IPS DF 4.7 (cell line): Measurements from ENCODE around the gene AP5Z1.

Experiments used
- DNase-seq: peaks from one replicate; pipeline ENCODE4 v3.0.0-alpha.2; 2013; ENCODE audit warnings: low spot score; ENCODE audit errors: extremely low read depth

The AP5Z1 gene

DNA sequence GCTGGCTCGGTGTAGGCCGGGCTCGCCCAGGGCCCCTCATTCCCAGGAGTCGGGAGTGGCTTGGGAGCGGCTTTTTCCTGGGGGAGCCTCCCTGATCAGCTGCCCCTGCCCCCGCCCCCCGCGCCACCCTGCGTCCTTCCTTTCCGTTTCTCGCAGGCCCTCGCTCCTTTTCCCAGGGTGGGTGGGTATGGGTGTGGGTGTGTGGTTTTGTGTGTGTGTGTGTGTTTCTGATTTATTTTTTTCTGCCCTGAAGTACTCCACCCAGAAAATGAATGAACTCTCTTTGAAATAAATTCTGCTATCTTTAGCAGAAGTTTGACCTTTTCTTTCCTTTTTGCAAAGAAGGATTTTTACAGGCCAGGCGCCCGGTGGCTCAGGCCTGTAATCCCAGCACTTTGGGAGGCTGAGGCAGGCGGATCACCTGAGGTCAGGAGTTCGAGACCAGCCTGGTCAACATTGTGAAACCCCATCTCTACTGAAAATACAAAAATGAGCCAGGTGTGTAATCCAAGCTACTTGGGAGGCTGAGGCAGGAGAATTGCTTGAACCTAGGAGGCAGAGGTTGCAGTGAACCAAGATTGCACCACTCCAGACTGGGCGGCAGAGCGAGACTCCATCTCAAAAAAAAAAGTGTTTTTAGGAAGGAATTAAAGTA lies 30.0 kb upstream of the AP5Z1 start:
- DNase-seq = no peak

DNA sequence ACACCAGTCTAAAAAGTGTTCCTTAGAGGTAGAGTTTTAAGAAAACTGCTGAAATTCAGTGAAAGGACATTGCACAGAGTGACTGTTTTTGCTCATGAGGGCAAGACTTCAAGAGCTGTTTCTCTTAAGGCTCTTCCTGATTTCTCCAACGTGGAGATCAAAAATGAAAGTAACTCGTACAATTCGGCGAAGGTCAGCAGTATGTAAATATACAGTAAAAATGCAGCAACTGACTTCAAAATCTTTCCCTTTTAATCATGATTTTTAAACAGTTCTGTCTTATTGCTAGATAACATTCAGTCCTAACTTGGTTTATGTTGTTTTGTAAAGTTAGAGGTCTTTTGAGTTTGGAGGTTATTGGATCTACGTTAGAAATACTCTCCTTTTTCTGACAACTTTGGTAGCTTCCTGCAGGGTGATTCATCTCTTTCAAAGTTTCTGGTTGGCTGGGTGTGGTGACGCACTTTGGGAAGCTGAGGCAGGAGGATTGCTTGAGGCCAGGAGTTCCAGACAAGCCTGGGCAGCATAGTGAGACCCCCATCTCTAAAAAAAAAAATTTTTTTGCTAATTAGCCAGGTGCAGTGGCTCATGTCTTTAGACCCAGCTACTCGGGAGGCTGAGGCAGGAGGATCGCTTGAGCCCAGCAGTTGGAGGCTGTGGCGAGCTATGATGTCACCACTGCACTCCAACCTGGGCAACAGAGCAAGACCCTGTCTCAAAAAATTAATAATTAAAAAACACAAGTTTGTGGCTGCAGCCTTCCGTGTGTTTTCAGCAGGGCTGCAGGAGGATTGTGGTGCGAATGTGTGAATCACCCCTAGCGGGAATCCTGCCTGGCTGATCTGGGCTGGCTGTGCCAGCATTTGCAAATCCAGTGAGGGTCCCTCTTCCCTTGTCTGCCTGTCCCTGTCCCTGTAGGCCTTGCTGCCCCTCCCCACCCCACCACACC lies 29.2 kb upstream of the AP5Z1 start:
- no peak for DNase-seq

DNA sequence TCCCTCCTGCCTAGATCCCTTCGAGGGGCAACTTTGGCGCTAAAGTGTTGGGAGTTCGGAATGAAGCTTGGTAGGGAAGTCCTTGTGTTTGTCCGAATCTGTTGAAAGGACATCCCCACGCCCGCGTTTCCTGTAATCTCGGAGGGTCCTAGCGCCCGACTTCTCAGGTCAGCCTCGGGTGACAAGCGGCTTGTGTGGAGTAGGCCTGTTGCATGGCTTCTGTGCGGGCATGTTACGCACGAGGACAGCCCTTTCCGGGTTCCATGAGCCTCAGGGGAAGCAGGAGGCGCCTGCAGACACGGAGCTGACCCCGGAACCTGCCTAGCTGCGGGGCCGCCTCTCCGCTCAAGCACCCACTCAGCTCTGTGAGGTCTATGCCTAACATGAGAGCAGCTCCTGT lies 28.4 kb upstream of the AP5Z1 start:
- no peak for DNase-seq

- no peak for DNase-seq
Measured at GRCh38 chr7:4747746-4748145, 27.7 kb upstream of the AP5Z1 start.

DNA sequence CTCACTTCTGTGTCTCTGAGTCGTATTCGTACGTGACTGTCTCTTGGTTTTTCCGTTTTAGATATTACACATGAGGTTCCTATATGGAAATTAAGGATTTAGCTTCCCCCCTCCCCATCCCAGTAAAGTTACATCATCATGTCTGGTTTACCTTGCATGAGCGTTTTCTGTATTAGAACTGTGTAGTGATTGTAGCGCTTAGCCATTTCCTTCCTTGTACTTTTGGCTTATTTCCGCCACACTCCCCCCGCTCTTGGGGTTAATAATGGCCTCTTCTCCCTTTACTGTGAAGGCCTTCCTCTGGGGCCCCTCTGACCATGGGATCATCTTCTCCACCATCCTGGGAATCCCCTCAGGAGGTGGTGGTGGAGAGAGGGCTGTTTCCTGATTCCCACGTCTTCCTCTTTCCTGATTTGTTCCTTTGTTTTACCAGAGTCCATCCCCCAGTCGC lies 27.2 kb upstream of the AP5Z1 start:
- DNase-seq = no peak

DNA sequence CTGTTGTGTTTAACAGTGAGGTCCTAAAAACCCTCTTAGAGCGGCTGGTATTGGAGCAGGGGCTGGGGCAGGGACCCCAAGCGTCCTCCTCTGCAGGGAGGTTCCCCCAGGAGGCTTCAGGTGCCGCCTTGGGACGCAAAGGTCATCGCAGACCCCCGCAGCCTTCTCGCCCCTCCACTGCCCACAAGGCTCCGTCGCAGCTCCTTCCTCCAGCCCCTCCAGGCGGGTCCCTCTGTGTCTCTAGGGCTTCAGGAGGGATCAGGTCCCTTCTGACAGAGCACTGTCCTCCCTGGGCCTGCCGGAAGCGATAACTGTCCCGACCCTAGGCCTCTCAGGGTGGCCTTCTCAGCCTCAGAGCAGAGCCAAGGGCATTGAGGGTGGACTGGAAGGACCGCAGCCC lies 26.1 kb upstream of the AP5Z1 start:
- no peak for DNase-seq

DNA sequence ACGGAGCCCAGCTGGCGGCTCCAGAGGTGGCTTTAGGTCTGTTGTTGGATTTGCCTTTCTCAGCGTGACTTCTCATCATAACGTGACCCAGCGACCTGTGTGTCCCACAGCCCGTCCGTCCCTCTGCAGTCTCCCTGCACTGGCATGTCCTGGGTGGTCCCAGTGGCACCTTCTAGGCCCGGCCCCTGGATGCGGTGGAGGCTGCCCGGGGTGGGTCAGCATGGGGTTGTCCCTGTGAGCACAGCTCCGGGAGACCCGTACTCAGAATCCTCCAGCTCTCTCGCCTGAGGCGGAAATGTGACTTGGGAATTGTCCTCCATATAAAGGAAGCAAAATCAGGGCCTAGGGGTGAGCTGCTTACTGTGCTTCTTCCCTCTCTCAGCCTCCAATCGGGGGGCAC lies 25.6 kb upstream of the AP5Z1 start:
- no peak for DNase-seq

- DNase-seq = no peak
Measured at GRCh38 chr7:4751398-4751947, 23.9 kb upstream of the AP5Z1 start.

- no peak for DNase-seq
Measured at GRCh38 chr7:4753598-4754432, 21.6 kb upstream of the AP5Z1 start.

- no peak for DNase-seq
Measured at GRCh38 chr7:4754433-4755010, 20.9 kb upstream of the AP5Z1 start.

- DNase-seq = no peak
Measured at GRCh38 chr7:4755045-4755444, 20.4 kb upstream of the AP5Z1 start.

- no peak for DNase-seq
Measured at GRCh38 chr7:4758111-4758510, 17.3 kb upstream of the AP5Z1 start.

GRCh38 chr7:4758791-4759190 lies 16.6 kb upstream of the AP5Z1 start:
- DNase-seq = no peak

- DNase-seq = no peak
Measured at GRCh38 chr7:4759211-4759610, 16.2 kb upstream of the AP5Z1 start.

- no peak for DNase-seq
Measured at GRCh38 chr7:4760952-4761351, 14.5 kb upstream of the AP5Z1 start.

GRCh38 chr7:4762121-4763055 lies 13.0 kb upstream of the AP5Z1 start:
- DNase-seq = no peak

- no peak for DNase-seq
Measured at GRCh38 chr7:4763091-4763793, 12.2 kb upstream of the AP5Z1 start.

DNA sequence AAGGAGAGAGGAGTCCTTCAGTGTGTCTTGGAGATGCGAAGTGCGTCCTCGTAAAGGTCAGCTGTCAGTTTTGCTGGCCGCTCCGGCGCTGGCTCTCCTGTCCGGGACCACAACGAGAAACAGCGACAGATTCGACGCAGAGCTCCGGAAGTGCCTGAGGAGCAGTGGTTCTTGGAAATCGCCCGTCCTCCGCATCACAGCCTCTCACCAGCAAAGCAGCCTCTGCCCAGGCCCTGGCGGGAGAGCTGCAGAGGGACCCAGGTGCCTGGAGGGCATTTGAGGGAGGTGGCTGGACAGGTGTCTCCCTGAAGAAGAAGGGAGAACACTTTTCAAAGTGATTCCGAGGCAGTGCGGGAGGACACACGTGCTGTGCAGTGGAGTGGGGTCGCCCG lies 11.6 kb upstream of the AP5Z1 start:
- no peak for DNase-seq

- no peak for DNase-seq
Measured at GRCh38 chr7:4764402-4765007, 10.9 kb upstream of the AP5Z1 start.
